Measurements from ENCODE around the gene HBS1L.

HBS1L gene

DNA sequence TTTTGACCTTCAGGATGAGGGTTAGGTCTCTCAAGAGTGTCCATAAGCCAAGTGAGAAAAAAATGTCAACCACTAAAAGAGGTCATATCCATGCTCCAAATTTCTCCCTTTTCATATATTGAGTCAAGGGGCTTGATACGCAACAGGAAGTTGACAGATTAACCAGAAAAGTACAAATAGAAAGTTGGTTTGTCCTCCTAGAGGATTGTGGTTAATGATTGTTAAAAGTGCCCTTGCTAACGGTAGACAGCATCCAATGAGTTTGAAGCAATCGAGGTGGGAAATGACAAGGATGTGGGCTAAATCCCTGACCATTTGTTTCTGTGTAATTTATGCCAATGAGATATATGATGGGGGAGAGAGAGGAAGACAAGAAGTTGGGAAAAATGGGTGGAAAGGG is 18.1 kb upstream of the HBS1L start:
- Histone ChIP-seq H3K9me3 (ENCODE audit: control insufficient read depth, insufficient read depth, low read length) (no peaks in the 10 kb centered on the region), H3K4me3 (ENCODE audit: low read length) (no peak overlapping the region), H3F3A (ENCODE audit: control insufficient read depth, insufficient read depth) (no peaks in the 10 kb centered on the region), H3K27ac (ENCODE audit: low read depth, low read length) (no peak overlapping the region), H3K9me2 (replicated peaks; ENCODE audit: control insufficient read depth, low read length) (no peaks in the 10 kb centered on the region; the same call in 1 of the 2 replicates), H3K79me2 (ENCODE audit: control insufficient read depth, low read length) (no peaks in the 10 kb centered on the region), H3K36me3 (ENCODE audit: control insufficient read depth, low read length) (no peaks in the 10 kb centered on the region), H3K4me2 (ENCODE audit: low read length) (no peak overlapping the region), H4K20me1 (ENCODE audit: control insufficient read depth, insufficient read depth, low read depth, low read length) (no peaks in the 10 kb centered on the region), H3K4me1 (ENCODE audit: control insufficient read depth, low read length) (peaks cover 30% of the 10 kb centered on the region), H3K27me3 (ENCODE audit: control insufficient read depth, low read length) (no peaks in the 10 kb centered on the region)
- TF ChIP-seq CTCF (IDR thresholded peaks at IDR 0.05; ENCODE audit: low read depth, low read length, poor library complexity, severe bottlenecking) (no peak), EZH2phosphoT487 (IDR thresholded peaks at IDR 0.05; ENCODE audit: borderline replicate concordance, low read length) (no peak)

DNA sequence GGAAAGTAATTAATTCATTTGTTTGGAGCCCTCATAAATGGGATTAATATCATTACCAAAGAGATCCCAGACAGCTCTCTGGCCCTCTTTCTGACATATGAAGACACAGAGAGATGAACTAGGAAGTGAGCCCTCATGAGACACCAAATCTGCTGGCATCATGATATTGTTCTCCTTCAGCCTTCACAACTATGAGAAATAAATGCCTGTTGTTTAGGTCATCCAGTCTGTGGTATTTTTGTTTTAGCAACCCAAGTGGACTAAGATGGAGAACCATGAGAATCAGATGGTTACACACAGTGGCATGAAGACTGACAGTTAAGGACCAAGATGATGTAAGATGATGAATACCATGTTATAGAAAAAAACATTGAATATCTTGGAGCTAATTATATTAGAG is 16.9 kb upstream of the HBS1L start:
- Histone ChIP-seq H3K4me2 (ENCODE audit: low read length) (no peak overlapping the region), H3K27ac (ENCODE audit: low read depth, low read length) (no peak overlapping the region), H4K20me1 (ENCODE audit: control insufficient read depth, insufficient read depth, low read depth, low read length) (no peaks in the 10 kb centered on the region), H3K9me2 (replicated peaks; ENCODE audit: control insufficient read depth, low read length) (no peaks in the 10 kb centered on the region; the same call in 1 of the 2 replicates), H3F3A (ENCODE audit: control insufficient read depth, insufficient read depth) (no peaks in the 10 kb centered on the region), H3K27me3 (ENCODE audit: control insufficient read depth, low read length) (no peaks in the 10 kb centered on the region), H3K4me3 (ENCODE audit: low read length) (no peak overlapping the region), H3K9me3 (ENCODE audit: control insufficient read depth, insufficient read depth, low read length) (no peaks in the 10 kb centered on the region), H3K79me2 (ENCODE audit: control insufficient read depth, low read length) (no peaks in the 10 kb centered on the region), H3K36me3 (ENCODE audit: control insufficient read depth, low read length) (no peaks in the 10 kb centered on the region), H3K4me1 (ENCODE audit: control insufficient read depth, low read length) (peaks cover 34% of the 10 kb centered on the region)
- no peak for TF ChIP-seq EZH2phosphoT487 (IDR thresholded peaks at IDR 0.05; ENCODE audit: borderline replicate concordance, low read length)
- TF ChIP-seq CTCF (IDR thresholded peaks at IDR 0.05; ENCODE audit: low read depth, low read length, poor library complexity, severe bottlenecking) = no peak

GRCh38 chr6:135067911-135068310 is 13.3 kb upstream of the HBS1L start:
- no peaks in the 10 kb centered on the region for H3K9me2 ChIP-seq (replicated peaks; ENCODE audit: control insufficient read depth, low read length)
- no peaks in the 10 kb centered on the region for H3K27me3 ChIP-seq (ENCODE audit: control insufficient read depth, low read length)
- H3K4me1 ChIP-seq (ENCODE audit: control insufficient read depth, low read length) = peaks cover 15% of the 10 kb centered on the region
- TF ChIP-seq CTCF (IDR thresholded peaks at IDR 0.05; ENCODE audit: low read depth, low read length, poor library complexity, severe bottlenecking) = no peak
- TF ChIP-seq EZH2phosphoT487 (IDR thresholded peaks at IDR 0.05; ENCODE audit: borderline replicate concordance, low read length) = no peak
- no peaks in the 10 kb centered on the region for H3K79me2 ChIP-seq (ENCODE audit: control insufficient read depth, low read length)
- no peaks in the 10 kb centered on the region for H4K20me1 ChIP-seq (ENCODE audit: control insufficient read depth, insufficient read depth, low read depth, low read length)
- H3K36me3 ChIP-seq (ENCODE audit: control insufficient read depth, low read length) = no peaks in the 10 kb centered on the region
- no peaks in the 10 kb centered on the region for H3F3A ChIP-seq (ENCODE audit: control insufficient read depth, insufficient read depth)
- no peak overlapping the region for H3K27ac ChIP-seq (ENCODE audit: low read depth, low read length)
- no peak overlapping the region for H3K4me2 ChIP-seq (ENCODE audit: low read length)
- H3K9me3 ChIP-seq (ENCODE audit: control insufficient read depth, insufficient read depth, low read length) = no peaks in the 10 kb centered on the region
- H3K4me3 ChIP-seq (ENCODE audit: low read length) = no peak overlapping the region

DNA sequence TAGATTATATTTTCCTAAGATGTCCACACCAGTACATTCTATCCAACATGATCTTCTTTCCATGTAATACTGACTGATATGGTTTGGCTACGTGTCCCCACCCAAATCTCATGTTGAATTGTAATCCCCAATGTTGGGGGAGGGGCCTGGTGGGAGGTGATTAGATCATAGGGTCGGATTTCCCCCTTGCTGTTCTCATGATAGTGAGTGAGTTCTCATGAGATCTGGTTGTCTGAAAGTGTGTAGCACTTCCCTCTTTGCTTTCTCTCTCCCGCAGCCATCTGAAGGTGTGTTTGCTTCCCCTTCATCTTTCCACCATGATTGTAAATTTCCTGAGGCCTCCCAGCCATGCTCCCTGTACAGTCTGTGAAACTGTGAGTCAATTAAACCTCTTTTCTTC is 12.2 kb upstream of the HBS1L start:
- H3K79me2 ChIP-seq (ENCODE audit: control insufficient read depth, low read length) = no peaks in the 10 kb centered on the region
- H3K9me2 ChIP-seq (replicated peaks; ENCODE audit: control insufficient read depth, low read length) = no peaks in the 10 kb centered on the region
- H3K9me3 ChIP-seq (ENCODE audit: control insufficient read depth, insufficient read depth, low read length) = no peaks in the 10 kb centered on the region
- H3K4me3 ChIP-seq (ENCODE audit: low read length) = no peak overlapping the region
- no peaks in the 10 kb centered on the region for H3K36me3 ChIP-seq (ENCODE audit: control insufficient read depth, low read length)
- H4K20me1 ChIP-seq (ENCODE audit: control insufficient read depth, insufficient read depth, low read depth, low read length) = no peaks in the 10 kb centered on the region
- peaks cover 21% of the 10 kb centered on the region for H3K4me1 ChIP-seq (ENCODE audit: control insufficient read depth, low read length)
- H3K4me2 ChIP-seq (ENCODE audit: low read length) = no peak overlapping the region
- H3F3A ChIP-seq (ENCODE audit: control insufficient read depth, insufficient read depth) = no peaks in the 10 kb centered on the region
- H3K27me3 ChIP-seq (ENCODE audit: control insufficient read depth, low read length) = no peaks in the 10 kb centered on the region
- no peak overlapping the region for H3K27ac ChIP-seq (ENCODE audit: low read depth, low read length)
- TF ChIP-seq CTCF (IDR thresholded peaks at IDR 0.05; ENCODE audit: low read depth, low read length, poor library complexity, severe bottlenecking) (no peak), EZH2phosphoT487 (IDR thresholded peaks at IDR 0.05; ENCODE audit: borderline replicate concordance, low read length) (no peak)
